Calu3 (cell line): ENCODE measurements around the gene POU4F2. TPM values are rescaled to one million over a fixed set of nuclear protein-coding genes. Genes with fewer than 3 reads are reported as not detected.
A peak's percentile ranks its signal among the peaks of the same experiment; 100 is the strongest.
"Not testable (repeated sequence)": the region's sequence is repeated elsewhere in the genome, so short reads cannot be mapped to it uniquely, and the experiment has no call there.

Source experiments
- BruUV-seq: library from RNA; stranded (reverse); fragments of 400-500 nt; replicated peaks from 2 replicates; lab custom pipeline; 2021; lab: Mats Ljungman, UMichigan
- CTCF ChIA-PET: fragments of 300-600 bp; sonication (Branson Sonifier 250); formaldehyde crosslinking; loops from one replicate; lab custom pipeline; 2022; ENCODE audit warnings: antibody characterized with exemption; lab: Charles Lee
- DNase-seq: peaks from one replicate; pipeline ENCODE4 v3.0.0; 2022
- H3K27ac Mint-ChIP-seq: one replicate; pipeline ENCODE4 v1.8.0; 2022; ENCODE audit warnings: mixed read lengths; ENCODE audit not compliant: unreplicated experiment
- H3K27me3 Mint-ChIP-seq: one replicate; pipeline ENCODE4 v1.8.0; 2022; ENCODE audit warnings: mixed read lengths; ENCODE audit not compliant: unreplicated experiment
- H3K36me3 Mint-ChIP-seq: one replicate; pipeline ENCODE4 v1.8.0; 2022; ENCODE audit warnings: mild to moderate bottlenecking, moderate library complexity, mixed read lengths; ENCODE audit not compliant: insufficient read depth, unreplicated experiment
- H3K4me1 Mint-ChIP-seq: one replicate; pipeline ENCODE4 v1.8.0; 2022; ENCODE audit warnings: mild to moderate bottlenecking, low read depth, mixed read lengths; ENCODE audit not compliant: unreplicated experiment
- H3K4me3 Mint-ChIP-seq: one replicate; pipeline ENCODE4 v1.8.0; 2022; ENCODE audit warnings: mild to moderate bottlenecking, low read depth, moderate library complexity, mixed read lengths; ENCODE audit not compliant: unreplicated experiment
- H3K9me3 Mint-ChIP-seq: one replicate; pipeline ENCODE4 v1.8.0; 2022; ENCODE audit warnings: low read depth, mixed read lengths; ENCODE audit not compliant: unreplicated experiment
- intact Hi-C: fragments of 100-400 bp; cut with micrococcal nuclease; formaldehyde crosslinking; loops from one replicate; pipeline ENCODE4 v1.10.0; 2022; ENCODE audit not compliant: unreplicated experiment
- total RNA-seq: library from RNA; stranded (reverse); gene quantifications from 2 replicates; pipeline ENCODE4 v1.2.3, GENCODE V29; 2022
- TF ChIP-seq, protein P1 (sequence below): fragments of 200-600 bp; IDR thresholded peaks from one replicate; pipeline ENCODE4 v1.8.0; 2022; ENCODE audit warnings: antibody characterized with exemption; ENCODE audit not compliant: unreplicated experiment

The POU4F2 gene
- total RNA-seq, 1 experiment from 2014 or later: not detected

DNA sequence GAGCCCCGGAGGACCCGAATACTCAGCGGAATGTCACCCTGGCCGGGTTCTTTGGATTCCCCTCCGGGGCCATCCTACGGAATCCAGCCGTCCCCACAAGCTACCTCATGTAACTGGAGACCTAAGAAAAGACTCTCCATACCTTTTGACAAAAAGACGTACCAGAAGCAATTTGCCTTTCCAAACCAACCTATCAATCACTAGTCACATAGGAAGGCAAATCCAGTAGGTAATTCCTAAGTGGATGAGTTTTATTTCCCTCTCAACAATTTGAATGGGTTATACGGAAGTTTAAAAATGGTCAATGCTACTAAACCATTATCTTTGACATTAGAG is 16.8 kb downstream of the POU4F2 start:
- TF ChIP-seq, protein P1, sequence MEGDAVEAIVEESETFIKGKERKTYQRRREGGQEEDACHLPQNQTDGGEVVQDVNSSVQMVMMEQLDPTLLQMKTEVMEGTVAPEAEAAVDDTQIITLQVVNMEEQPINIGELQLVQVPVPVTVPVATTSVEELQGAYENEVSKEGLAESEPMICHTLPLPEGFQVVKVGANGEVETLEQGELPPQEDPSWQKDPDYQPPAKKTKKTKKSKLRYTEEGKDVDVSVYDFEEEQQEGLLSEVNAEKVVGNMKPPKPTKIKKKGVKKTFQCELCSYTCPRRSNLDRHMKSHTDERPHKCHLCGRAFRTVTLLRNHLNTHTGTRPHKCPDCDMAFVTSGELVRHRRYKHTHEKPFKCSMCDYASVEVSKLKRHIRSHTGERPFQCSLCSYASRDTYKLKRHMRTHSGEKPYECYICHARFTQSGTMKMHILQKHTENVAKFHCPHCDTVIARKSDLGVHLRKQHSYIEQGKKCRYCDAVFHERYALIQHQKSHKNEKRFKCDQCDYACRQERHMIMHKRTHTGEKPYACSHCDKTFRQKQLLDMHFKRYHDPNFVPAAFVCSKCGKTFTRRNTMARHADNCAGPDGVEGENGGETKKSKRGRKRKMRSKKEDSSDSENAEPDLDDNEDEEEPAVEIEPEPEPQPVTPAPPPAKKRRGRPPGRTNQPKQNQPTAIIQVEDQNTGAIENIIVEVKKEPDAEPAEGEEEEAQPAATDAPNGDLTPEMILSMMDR: no peak
- no peak overlapping the region for H3K27ac Mint-ChIP-seq
- CTCF ChIA-PET: no interaction called here
- DNase-seq: no peak
- no peaks in the 10 kb centered on the region for H3K4me1 Mint-ChIP-seq
- H3K36me3 Mint-ChIP-seq: peaks cover 5% of the 10 kb centered on the region
- no peaks in the 10 kb centered on the region for H3K9me3 Mint-ChIP-seq
- peaks cover 45% of the 10 kb centered on the region for H3K27me3 Mint-ChIP-seq
- intact Hi-C loops: no loop called here
- H3K4me3 Mint-ChIP-seq: peak overlapping the region; percentile 61
- no TSS peak for BruUV-seq

DNA sequence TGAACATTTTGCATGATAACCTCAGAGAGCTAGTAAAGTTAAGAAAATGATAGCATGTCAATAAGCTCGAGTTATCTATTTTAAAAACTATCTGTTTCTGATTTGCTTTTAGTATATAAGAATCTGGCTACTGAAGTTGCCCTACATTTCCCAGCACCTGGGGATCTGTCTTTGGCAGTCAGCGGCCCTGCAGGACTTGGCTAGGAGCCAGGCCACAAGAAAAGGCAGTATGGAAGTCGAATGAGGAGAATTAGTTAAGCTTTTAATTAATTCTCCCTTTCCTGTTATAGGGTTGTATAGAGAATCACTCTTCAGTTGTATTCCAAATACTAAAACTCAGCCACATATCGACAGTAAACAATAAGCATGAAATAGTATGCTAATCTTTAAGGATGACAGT is 22.7 kb downstream of the POU4F2 start:
- no TSS peak for BruUV-seq
- no peaks in the 10 kb centered on the region for H3K36me3 Mint-ChIP-seq
- H3K27ac Mint-ChIP-seq: no peak overlapping the region
- H3K9me3 Mint-ChIP-seq: peaks cover 2% of the 10 kb centered on the region
- intact Hi-C loops: no loop called here
- TF ChIP-seq, protein P1: no peak
- no peak for DNase-seq
- CTCF ChIA-PET: no interaction called here
- H3K4me3 Mint-ChIP-seq: no peak overlapping the region
- H3K4me1 Mint-ChIP-seq: no peaks in the 10 kb centered on the region
- no peaks in the 10 kb centered on the region for H3K27me3 Mint-ChIP-seq

DNA sequence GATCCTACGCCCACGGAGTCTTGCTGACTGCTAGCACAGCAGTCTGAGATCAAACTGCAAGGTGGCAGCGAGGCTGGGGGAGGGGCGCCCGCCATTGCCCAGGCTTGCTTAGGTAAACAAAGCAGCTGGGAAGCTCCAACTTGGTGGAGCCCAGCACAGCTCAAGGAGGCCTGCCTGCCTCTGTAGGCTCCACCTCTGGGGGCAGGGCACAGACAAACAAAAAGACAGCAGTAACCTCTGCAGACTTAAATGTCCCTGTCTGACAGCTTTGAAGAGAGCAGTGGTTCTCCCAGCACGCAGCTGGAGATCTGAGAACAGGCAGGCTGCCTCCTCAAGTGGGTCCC is 25.2 kb downstream of the POU4F2 start:
- BruUV-seq, H3K4me1 Mint-ChIP-seq, intact Hi-C loops, H3K4me3 Mint-ChIP-seq, CTCF ChIA-PET, H3K27me3 Mint-ChIP-seq, H3K36me3 Mint-ChIP-seq, H3K9me3 Mint-ChIP-seq, H3K27ac Mint-ChIP-seq, DNase-seq: not testable (repeated sequence)

DNA sequence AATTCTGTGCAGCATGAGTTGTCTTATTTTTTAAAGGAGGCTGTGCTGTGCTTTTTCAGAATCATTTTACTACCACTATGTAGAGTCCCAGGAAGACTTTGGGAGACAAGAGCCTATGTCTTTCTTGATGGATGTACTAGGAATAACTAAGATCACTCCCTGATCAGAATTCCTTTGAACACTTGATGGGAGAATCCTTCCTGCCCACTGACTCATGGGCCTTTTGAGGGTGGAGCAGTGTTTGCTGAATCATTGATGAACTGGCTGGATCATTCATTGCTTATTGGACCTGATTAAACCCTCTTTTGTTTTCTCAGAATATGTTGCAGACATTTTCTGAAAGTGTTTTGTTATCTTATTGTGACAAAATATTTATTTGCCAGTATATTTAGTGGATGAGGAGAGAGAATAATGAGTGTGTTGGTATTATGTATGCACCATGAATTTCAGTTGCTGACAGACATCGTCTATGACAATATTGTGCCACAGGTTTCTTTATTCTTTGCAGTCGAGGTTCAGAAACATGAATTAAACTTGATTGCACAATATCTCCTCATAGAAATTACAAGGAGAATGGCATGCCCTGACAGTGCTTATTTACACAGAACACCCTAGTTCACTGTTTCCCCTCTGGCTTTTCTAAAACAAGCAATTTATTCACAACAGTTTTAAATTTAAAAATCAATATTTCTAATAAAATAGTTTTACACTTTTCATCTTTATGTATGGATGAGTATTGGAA is 36.3 kb downstream of the POU4F2 start:
- no peaks in the 10 kb centered on the region for H3K36me3 Mint-ChIP-seq
- TF ChIP-seq, protein P1: no peak
- H3K27ac Mint-ChIP-seq: peak overlapping the region; percentile 39
- intact Hi-C loops: no loop called here
- no peaks in the 10 kb centered on the region for H3K4me1 Mint-ChIP-seq
- H3K4me3 Mint-ChIP-seq: no peak overlapping the region
- no TSS peak for BruUV-seq
- CTCF ChIA-PET: no interaction called here
- peaks cover 13% of the 10 kb centered on the region for H3K27me3 Mint-ChIP-seq
- DNase-seq: no peak
- H3K9me3 Mint-ChIP-seq: peaks cover 7% of the 10 kb centered on the region

Other genes with a start within 250 kb of the POU4F2 start
- gene SLC10A7, start 117.0 kb upstream of the POU4F2 start, total RNA-seq: 11.7 and 15.9 TPM in 2 replicates